Measurements from ENCODE around the gene DEAF1. TPM values are rescaled to one million over a fixed set of nuclear protein-coding genes. Genes with fewer than 3 reads are reported as not detected.
A peak's percentile ranks its signal among the peaks of the same experiment; 100 is the strongest.

Gene DEAF1
- total and polyA plus RNA-seq, 10 of the 15 experiments (the other 5 are each of a cell fraction or from before 2014, with no cell fraction given), result 0.68 to 51.3 (median 25.9) TPM

DNA sequence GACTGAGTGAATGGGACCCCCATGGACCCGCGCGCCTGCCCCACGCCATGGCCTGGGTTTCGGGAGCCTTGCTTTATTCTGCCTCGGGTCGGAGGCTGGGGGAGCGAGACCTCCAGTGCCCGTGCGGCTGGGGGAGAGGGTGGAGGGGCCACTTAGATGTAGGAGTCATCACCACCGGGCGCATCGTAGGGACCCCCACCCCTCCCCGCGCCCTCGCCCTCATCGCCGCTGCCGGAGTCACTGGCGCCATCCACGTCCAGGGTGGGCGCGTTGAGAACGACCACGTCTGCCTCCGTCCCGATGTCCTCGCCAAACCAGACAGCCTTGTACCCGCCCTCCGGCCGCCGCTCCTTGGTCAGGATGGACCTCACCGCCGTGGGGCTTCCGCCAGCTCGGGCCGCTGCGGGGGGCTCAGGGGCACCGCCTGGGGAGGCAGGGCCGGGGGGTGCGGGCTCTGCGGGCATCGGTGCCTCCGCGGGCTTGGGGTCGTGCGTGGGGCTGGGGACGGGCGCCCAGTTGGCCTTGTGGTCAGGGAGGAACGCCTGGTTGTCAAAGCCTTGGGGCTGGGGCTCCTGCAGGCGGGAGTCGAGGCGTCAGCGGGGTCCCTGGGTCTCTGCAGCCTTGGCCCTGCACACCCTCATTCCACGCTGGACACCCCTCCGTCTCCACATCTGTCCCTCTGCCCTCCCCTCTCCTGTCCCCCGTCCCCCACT, 77.7 kb downstream of the DEAF1 start (continued):
- no peak for TF ChIP-seq MEF2B (IDR thresholded peaks at IDR 0.05; ENCODE audit: partially characterized antibody, poor library complexity, severe bottlenecking)
- no peak for TF ChIP-seq MTA2 (IDR thresholded peaks at IDR 0.05; ENCODE audit: low read depth)
- TF ChIP-seq IRF4 (IDR thresholded peaks at IDR 0.05; ENCODE audit: low read depth, low read length), result no peak
- no peak for TF ChIP-seq NR2C2 (IDR thresholded peaks at IDR 0.05; ENCODE audit: borderline replicate concordance, control insufficient read depth, insufficient read length, low read depth)

GRCh38 chr11:616320-617198, 78.5 kb downstream of the DEAF1 start:
- CTCF ChIA-PET, result interaction anchor here (0.8 kb wide), 1 partner anchor 409 kb away, joined by 4 read pairs; the partner anchor contains the start of genes BET1L and RIC8A
- peak overlapping the region; percentile 60 for H3K4me2 ChIP-seq (ENCODE audit: control insufficient read depth, insufficient read depth)
- no peak overlapping the region; the same call in 1 of the 2 replicates for H2AFZ ChIP-seq (ENCODE audit: control insufficient read depth, low read depth, low read length)
- H3K36me3 ChIP-seq (ENCODE audit: control insufficient read depth in 2 of 2, insufficient read depth in 2 of 2, low read length in 1 of 2), result peaks cover 10 to 20% of the 10 kb centered on the region in 2 experiments; a peak in 3 of 4 replicates
- peaks cover 26% of the 10 kb centered on the region for H3K79me2 ChIP-seq (ENCODE audit: control insufficient read depth, insufficient read depth, low read length)
- no peaks in the 10 kb centered on the region for H3K9me3 ChIP-seq (replicated peaks; ENCODE audit: control insufficient read depth, insufficient read depth, low read length)
- H3K27ac ChIP-seq (ENCODE audit: control insufficient read depth, insufficient read depth), result peak overlapping the region; percentile 100
- intact Hi-C loops (cut with micrococcal nuclease; ENCODE audit: unreplicated experiment) (loop anchor here (5.0 kb wide), 1 partner anchor 106 kb away; no protein-coding TSS in a partner anchor), in situ Hi-C loops (cut with MboI) (no loop called here)
- H3K9ac ChIP-seq (ENCODE audit: control insufficient read depth, insufficient read depth, low read length), result peak overlapping the region; percentile 91
- WGBS (ENCODE audit: insufficient coverage, insufficient replicate concordance, low lambda C conversion rate, missing lambda C conversion rate), result 56% methylated on average over 39 of the region's 39 CpGs
- H3K27me3 ChIP-seq (replicated peaks in 1 of 2; ENCODE audit: control insufficient read depth in 2 of 2, insufficient read depth in 2 of 2, low read length in 1 of 2), result no peaks in the 10 kb centered on the region
- RAD21 ChIA-PET (ENCODE audit: unreplicated experiment), result interaction anchor here (1.1 to 1.5 kb wide), 3 partner anchors 80 to 160 kb away, joined by 3 to 6 read pairs (median 4); no protein-coding TSS in a partner anchor
- POLR2A ChIA-PET, result interaction anchor here (0.6 to 1.6 kb wide), 7 partner anchors 9 to 309 kb away, joined by 3 to 10 read pairs (median 3); partner anchors contain the start of genes CHID1, IFITM2 and PHRF1
- FAIRE-seq (no peak), DNase-seq (ENCODE audit: low read depth, low spot score) (no peak), ATAC-seq (no peak)
- peak overlapping the region; percentile 61; the same call in 1 of the 2 replicates for H3K4me3 ChIP-seq
- TSS peak; percentile 80 for BruUV-seq (replicated peaks)
- peaks cover 11% of the 10 kb centered on the region for H4K20me1 ChIP-seq (ENCODE audit: control insufficient read depth, insufficient read depth)
- SMC1A ChIA-PET (ENCODE audit: uncharacterized antibody, unreplicated experiment), result no interaction called here
- H3K4me1 ChIP-seq (ENCODE audit: control insufficient read depth, insufficient read depth, low read length), result peaks cover 14% of the 10 kb centered on the region
- TF ChIP-seq NRF1 (conservative IDR thresholded peaks at IDR 0.05; ENCODE audit: low read depth, low read length) (no peak), BCLAF1 (IDR thresholded peaks at IDR 0.05) (no peak), CHD4 (IDR thresholded peaks at IDR 0.05) (0 out of 2 replicates have a peak, but pooled peaks have one; percentile 80), ELK1 (IDR thresholded peaks at IDR 0.05; ENCODE audit: low read depth, low read length) (no peak), CHD1 (IDR thresholded peaks at IDR 0.05; ENCODE audit: low read depth, low read length) (no peak), YY1 (IDR thresholded peaks at IDR 0.05; ENCODE audit: low read depth, low read length) (no peak), MYB (IDR thresholded peaks at IDR 0.05; ENCODE audit: borderline replicate concordance, low read depth, low read length) (no peak)
- TF ChIP-seq, protein P1, sequence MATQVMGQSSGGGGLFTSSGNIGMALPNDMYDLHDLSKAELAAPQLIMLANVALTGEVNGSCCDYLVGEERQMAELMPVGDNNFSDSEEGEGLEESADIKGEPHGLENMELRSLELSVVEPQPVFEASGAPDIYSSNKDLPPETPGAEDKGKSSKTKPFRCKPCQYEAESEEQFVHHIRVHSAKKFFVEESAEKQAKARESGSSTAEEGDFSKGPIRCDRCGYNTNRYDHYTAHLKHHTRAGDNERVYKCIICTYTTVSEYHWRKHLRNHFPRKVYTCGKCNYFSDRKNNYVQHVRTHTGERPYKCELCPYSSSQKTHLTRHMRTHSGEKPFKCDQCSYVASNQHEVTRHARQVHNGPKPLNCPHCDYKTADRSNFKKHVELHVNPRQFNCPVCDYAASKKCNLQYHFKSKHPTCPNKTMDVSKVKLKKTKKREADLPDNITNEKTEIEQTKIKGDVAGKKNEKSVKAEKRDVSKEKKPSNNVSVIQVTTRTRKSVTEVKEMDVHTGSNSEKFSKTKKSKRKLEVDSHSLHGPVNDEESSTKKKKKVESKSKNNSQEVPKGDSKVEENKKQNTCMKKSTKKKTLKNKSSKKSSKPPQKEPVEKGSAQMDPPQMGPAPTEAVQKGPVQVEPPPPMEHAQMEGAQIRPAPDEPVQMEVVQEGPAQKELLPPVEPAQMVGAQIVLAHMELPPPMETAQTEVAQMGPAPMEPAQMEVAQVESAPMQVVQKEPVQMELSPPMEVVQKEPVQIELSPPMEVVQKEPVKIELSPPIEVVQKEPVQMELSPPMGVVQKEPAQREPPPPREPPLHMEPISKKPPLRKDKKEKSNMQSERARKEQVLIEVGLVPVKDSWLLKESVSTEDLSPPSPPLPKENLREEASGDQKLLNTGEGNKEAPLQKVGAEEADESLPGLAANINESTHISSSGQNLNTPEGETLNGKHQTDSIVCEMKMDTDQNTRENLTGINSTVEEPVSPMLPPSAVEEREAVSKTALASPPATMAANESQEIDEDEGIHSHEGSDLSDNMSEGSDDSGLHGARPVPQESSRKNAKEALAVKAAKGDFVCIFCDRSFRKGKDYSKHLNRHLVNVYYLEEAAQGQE (IDR thresholded peaks at IDR 0.05; ENCODE audit: low read depth, low read length), result no peak

Measured in GM12878 (cell line).